OCI-LY7 (cell line): Measurements from ENCODE around the gene CACNA1H. TPM values are rescaled to one million over a fixed set of nuclear protein-coding genes. Genes with fewer than 3 reads are reported as not detected.
A peak's percentile ranks its signal among the peaks of the same experiment; 100 is the strongest.

Experiments used
- BruUV-seq: library from RNA; stranded (reverse); fragments of 400-500 nt; replicated peaks from 2 replicates; lab custom pipeline; 2021; lab: Mats Ljungman, UMichigan
- CTCF ChIA-PET: fragments of 300-600 bp; sonication (Branson Sonifier 250); formaldehyde crosslinking; loops from one replicate; lab custom pipeline; 2022; ENCODE audit warnings: antibody characterized with exemption; ENCODE audit not compliant: unreplicated experiment; lab: Charles Lee
- POLR2A ChIA-PET: fragments of 300-600 bp; sonication (Branson Sonifier 250); formaldehyde crosslinking; loops from one replicate; lab custom pipeline; 2022; ENCODE audit warnings: antibody characterized with exemption; lab: Charles Lee
- DNase-seq: peaks from one replicate; pipeline ENCODE4 v3.0.0-alpha.2; 2015; ENCODE audit warnings: low spot score
- H2AFZ ChIP-seq: fragments of 200-600 bp; sonication (generic), shearing (Covaris generic); 2 replicates; pipeline ENCODE4 v1.6.1; 2014; ENCODE audit warnings: mild to moderate bottlenecking, antibody characterized with exemption, low read length, moderate library complexity
- H3K27ac ChIP-seq: fragments of 200-600 bp; sonication (generic); 2 replicates; pipeline ENCODE4 v1.5.1; 2014; ENCODE audit warnings: mixed run types, low read depth, mild to moderate bottlenecking, moderate library complexity, low read length, inconsistent platforms; ENCODE audit not compliant: poor library complexity, severe bottlenecking
- H3K36me3 ChIP-seq: fragments of 200-600 bp; sonication (generic); 2 replicates; pipeline ENCODE4 v1.6.1; 2014; ENCODE audit warnings: mild to moderate bottlenecking, antibody characterized with exemption, low read length, moderate library complexity, mixed read lengths; ENCODE audit not compliant: insufficient read depth
- H3K4me1 ChIP-seq: fragments of 200-600 bp; sonication (generic); 2 replicates; pipeline ENCODE4 v1.5.1; 2014; ENCODE audit warnings: mild to moderate bottlenecking, low read length; ENCODE audit not compliant: insufficient read depth, poor library complexity, severe bottlenecking
- H3K4me2 ChIP-seq: fragments of 200-600 bp; sonication (generic); 2 replicates; pipeline ENCODE4 v1.6.1; 2014; ENCODE audit warnings: mild to moderate bottlenecking, low read length
- H3K4me3 ChIP-seq: fragments of 200-600 bp; sonication (generic); 2 replicates; pipeline ENCODE4 v1.5.1; 2014; ENCODE audit warnings: mild to moderate bottlenecking, low read depth, low read length; ENCODE audit not compliant: poor library complexity, severe bottlenecking
- H3K79me2 ChIP-seq: fragments of 200-600 bp; sonication (generic); 2 replicates; pipeline ENCODE4 v1.6.1; 2016; ENCODE audit warnings: low read depth, mild to moderate bottlenecking, low read length, moderate library complexity, mixed read lengths; ENCODE audit not compliant: insufficient read depth
- H3K9me2 ChIP-seq: fragments of 200-600 bp; sonication (generic); 2 replicates; pipeline ENCODE4 v1.6.1; 2016; ENCODE audit warnings: mild to moderate bottlenecking, low read length, mixed read lengths; ENCODE audit not compliant: insufficient read depth
- H3K9me3 ChIP-seq: fragments of 200-600 bp; sonication (generic); 2 replicates; pipeline ENCODE4 v1.6.1; 2014; ENCODE audit warnings: mild to moderate bottlenecking, mixed run types, low read length, mixed read lengths
- H4K20me1 ChIP-seq: fragments of 200-600 bp; sonication (generic); 2 replicates; pipeline ENCODE4 v1.6.1; 2014; ENCODE audit warnings: mild to moderate bottlenecking, antibody characterized with exemption, low read length, moderate library complexity, mixed read lengths; ENCODE audit not compliant: insufficient read depth
- EZH2phosphoT487 ChIP-seq: fragments of 200-600 bp; sonication (generic); IDR thresholded peaks from 2 replicates; pipeline ENCODE4 v1.6.1; 2018; ENCODE audit warnings: low read depth, borderline replicate concordance, mild to moderate bottlenecking, mixed run types, antibody characterized with exemption, low read length, moderate library complexity, mixed read lengths
- intact Hi-C: fragments of 100-400 bp; cut with micrococcal nuclease; formaldehyde crosslinking; loops from one replicate; pipeline ENCODE4 v1.10.0; 2022; ENCODE audit not compliant: unreplicated experiment
- total RNA-seq, 2 experiments: library from RNA; depleted of rRNA in 1 of 2; stranded (reverse); fragments of >200 nt in 1 of 2; shearing (Covaris generic) in 1 of 2; gene quantifications; 2 replicates each; pipeline ENCODE4 v1.2.3, GENCODE V29; 2014 to 2022
- TF ChIP-seq, protein P1 (sequence below): fragments of 200-600 bp; sonication (generic); conservative IDR thresholded peaks from 2 replicates; pipeline ENCODE4 v1.5.1; 2014; ENCODE audit warnings: mild to moderate bottlenecking, antibody characterized with exemption, low read length, moderate library complexity, mixed read lengths

The CACNA1H gene
- total RNA-seq, 2 experiments from 2014 or later: not detected

DNA sequence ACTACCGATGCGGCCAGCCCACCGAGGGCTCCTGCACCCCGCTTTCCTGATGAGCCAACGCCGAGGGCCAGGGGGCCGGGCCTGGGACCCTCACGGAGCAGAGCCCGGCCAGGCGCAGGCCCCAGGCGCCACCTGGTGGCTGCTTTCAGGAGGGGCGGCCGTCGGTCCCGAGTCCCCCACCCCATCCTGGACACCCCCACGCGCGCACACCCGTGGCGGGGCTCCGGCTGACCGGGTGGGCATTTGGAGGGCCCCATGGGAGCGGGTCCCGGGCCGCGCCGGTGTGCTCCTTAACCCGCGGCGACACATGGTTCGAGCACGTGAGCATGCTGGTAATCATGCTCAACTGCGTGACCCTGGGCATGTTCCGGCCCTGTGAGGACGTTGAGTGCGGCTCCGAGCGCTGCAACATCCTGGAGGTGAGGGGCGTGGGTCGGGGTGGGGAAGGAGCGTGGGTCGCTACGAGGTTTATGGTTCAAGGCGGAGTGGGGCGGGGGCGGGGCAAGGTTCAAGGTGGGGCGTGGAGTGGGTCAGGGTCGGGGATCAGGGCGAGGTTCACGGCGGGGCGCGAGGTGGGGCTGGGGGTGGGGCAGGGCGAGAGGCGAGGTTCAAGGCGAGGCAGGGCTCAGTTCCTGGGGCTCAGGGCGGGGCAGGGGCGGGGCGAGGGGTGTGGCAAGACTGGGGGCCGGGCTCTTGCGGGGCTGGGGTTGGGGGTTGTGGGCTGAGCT lies 41.9 kb downstream of the CACNA1H start:
- Histone ChIP-seq H3K9me3 (no peaks in the 10 kb centered on the region), H3K79me2 (no peaks in the 10 kb centered on the region), H3K36me3 (no peaks in the 10 kb centered on the region), H4K20me1 (no peaks in the 10 kb centered on the region), H3K4me1 (no peaks in the 10 kb centered on the region), H3K27ac (no peak overlapping the region), H2AFZ (no peak overlapping the region), H3K4me3 (no peak overlapping the region), H3K9me2 (no peaks in the 10 kb centered on the region), H3K4me2 (no peak overlapping the region)
- BruUV-seq: no TSS peak
- TF ChIP-seq EZH2phosphoT487: no peak
- TF ChIP-seq, protein P1, sequence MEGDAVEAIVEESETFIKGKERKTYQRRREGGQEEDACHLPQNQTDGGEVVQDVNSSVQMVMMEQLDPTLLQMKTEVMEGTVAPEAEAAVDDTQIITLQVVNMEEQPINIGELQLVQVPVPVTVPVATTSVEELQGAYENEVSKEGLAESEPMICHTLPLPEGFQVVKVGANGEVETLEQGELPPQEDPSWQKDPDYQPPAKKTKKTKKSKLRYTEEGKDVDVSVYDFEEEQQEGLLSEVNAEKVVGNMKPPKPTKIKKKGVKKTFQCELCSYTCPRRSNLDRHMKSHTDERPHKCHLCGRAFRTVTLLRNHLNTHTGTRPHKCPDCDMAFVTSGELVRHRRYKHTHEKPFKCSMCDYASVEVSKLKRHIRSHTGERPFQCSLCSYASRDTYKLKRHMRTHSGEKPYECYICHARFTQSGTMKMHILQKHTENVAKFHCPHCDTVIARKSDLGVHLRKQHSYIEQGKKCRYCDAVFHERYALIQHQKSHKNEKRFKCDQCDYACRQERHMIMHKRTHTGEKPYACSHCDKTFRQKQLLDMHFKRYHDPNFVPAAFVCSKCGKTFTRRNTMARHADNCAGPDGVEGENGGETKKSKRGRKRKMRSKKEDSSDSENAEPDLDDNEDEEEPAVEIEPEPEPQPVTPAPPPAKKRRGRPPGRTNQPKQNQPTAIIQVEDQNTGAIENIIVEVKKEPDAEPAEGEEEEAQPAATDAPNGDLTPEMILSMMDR: peak; percentile 76
- POLR2A ChIA-PET: no interaction called here
- intact Hi-C loops: loop anchor here (1.0 kb wide), 1 partner anchor 89 kb away; no protein-coding TSS in a partner anchor
- CTCF ChIA-PET: no interaction called here
- peak; percentile 12 for DNase-seq

DNA sequence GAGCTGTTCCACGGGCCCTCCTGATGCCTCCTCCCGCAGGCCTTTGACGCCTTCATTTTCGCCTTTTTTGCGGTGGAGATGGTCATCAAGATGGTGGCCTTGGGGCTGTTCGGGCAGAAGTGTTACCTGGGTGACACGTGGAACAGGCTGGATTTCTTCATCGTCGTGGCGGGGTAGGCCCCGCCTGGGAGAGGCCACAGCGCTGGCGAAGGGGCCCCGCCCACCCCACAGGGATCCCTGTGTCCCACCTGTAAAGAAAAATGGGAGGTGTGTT lies 42.4 kb downstream of the CACNA1H start:
- BruUV-seq: no TSS peak
- no peak overlapping the region for H3K27ac ChIP-seq
- POLR2A ChIA-PET: no interaction called here
- intact Hi-C loops: no loop called here
- DNase-seq: no peak
- no peaks in the 10 kb centered on the region for H3K9me3 ChIP-seq
- H3K4me3 ChIP-seq: no peak overlapping the region
- no peaks in the 10 kb centered on the region for H3K4me1 ChIP-seq
- no peaks in the 10 kb centered on the region for H3K36me3 ChIP-seq
- H3K79me2 ChIP-seq: no peaks in the 10 kb centered on the region
- no peak overlapping the region for H3K4me2 ChIP-seq
- H4K20me1 ChIP-seq: no peaks in the 10 kb centered on the region
- CTCF ChIA-PET: no interaction called here
- TF ChIP-seq, protein P1: no peak
- TF ChIP-seq EZH2phosphoT487: no peak
- no peak overlapping the region for H2AFZ ChIP-seq
- H3K9me2 ChIP-seq: no peaks in the 10 kb centered on the region

DNA sequence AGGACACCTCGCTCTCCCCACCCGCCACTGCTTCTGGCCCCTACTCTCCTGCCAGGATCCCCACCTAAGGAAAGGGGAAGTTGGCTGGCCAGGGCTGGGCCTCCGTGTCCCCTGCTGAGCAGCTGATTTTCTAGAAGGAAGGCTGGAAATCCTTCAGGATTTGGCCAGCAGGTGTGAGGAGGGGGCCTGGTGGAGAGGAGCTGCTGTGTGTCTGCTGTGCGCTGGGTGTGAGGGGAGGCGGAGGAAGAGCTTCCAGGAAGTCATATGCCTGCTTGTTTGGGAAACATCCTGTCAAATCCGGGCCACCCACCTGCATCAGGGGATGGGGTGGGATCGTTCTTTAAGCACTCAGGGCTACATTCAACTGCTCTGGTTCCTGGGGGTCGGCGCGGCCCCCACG lies 43.6 kb downstream of the CACNA1H start:
- ChIA-PET CTCF (no interaction called here), POLR2A (no interaction called here)
- Histone ChIP-seq H3K4me3 (no peak overlapping the region), H3K79me2 (no peaks in the 10 kb centered on the region), H3K4me1 (no peaks in the 10 kb centered on the region), H3K4me2 (no peak overlapping the region), H3K27ac (no peak overlapping the region), H4K20me1 (no peaks in the 10 kb centered on the region), H2AFZ (no peak overlapping the region), H3K9me2 (no peaks in the 10 kb centered on the region), H3K36me3 (no peaks in the 10 kb centered on the region), H3K9me3 (no peaks in the 10 kb centered on the region)
- DNase-seq: no peak
- no TSS peak for BruUV-seq
- TF ChIP-seq EZH2phosphoT487: no peak
- TF ChIP-seq, protein P1: no peak
- intact Hi-C loops: no loop called here
